ENCODE results near the gene TRAPPC2L.

TRAPPC2L gene

DNA sequence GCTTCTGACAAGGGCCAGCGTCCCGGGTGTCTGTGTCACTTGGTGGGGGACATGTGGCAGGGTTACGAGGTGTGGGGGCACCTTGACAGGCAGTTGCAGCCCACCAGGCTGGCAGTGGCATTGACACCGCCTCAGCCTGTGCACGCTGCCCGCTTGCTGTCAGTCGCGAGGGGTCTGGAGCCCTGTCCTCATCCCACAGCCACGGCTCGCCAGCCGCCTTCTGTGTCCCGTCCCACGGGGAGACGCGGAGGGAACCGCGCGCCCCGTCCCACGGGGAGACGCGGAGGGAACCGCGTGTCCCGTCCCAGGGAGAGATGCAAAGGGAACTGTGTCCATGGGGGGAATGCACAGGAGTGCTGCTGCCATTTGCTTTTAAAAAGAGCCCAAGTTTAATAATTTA, 6.0 kb downstream of the TRAPPC2L start:
- DNase-seq = no peak

DNA sequence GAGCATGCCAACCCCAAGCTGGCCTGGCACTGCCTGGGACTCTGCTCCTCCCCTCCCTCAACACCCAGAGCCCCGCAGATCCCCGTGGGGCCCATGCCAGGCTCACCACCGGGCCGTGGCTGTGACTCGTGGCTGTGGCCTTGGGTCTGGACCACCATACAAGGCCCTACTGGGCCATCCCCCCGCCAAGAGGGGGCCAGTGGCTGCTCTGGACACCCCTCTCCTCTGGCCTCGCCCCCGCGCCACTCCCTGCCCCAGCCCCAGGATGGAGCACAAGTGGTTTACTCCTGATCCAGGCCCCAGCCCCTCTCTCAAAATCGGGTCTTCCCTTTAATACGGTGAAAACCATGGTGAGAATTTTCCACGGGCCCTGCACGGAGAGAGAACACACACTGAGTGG, 6.5 kb downstream of the TRAPPC2L start:
- no peak for DNase-seq

DNA sequence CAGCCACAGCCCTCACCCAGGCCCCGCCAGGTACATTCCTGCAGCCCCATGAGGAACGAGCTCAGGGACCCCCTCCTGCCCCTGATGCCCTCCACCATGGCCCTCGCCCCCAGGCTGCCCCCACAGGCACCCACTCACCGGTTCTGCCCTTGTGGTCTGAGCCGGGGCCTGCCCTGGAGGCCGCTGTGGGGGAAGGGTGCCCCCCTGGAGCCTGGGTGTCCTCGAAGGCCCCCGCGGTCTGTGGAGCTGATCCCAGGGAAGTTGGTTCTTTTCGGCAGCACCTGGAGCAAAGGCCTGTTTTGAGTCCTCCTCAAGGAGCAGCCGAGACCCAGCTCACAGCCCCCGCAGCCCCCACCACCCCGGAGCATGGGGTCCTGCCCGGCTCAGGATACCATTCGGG, 7.2 kb downstream of the TRAPPC2L start:
- no peak for DNase-seq

DNA sequence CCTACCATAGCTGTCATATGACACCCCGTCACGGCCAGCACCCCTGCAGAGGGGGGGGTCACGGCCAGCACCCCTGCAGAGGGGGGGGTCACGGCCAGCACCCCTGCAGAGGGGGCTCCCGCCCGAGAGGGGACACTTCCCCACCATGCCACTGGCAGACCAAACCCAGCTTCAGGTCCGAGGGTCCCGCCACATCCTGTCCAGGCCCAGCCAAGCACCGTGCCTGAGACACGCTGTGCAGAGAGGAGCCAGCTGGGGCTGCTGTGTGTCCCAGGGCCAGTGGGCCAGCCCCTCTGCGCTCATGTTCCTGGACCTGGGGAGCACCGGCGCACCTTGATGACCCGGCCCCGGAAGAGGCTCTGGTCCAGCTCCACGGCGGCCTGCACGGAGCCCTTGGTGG, 7.6 kb downstream of the TRAPPC2L start:
- no peak for DNase-seq

DNA sequence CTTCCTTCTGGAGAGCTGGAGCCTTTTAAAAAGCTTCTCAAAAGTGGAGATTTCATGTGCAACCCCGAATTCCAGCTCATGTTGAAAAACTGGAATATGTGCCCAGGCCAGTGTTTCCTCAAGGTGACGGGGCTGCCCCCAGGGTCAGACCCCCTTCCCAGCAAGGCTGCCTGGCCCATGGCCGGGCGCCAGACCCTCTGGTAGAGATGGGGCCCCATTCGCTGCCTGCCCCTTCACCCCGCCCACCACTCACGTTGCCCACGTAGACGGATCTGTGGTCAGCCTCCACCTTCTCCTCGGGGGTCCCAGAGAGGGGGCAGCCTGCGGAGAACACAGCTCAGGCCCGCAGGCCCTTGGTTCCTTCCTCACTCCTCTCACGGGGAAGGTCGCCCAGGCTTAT, 8.4 kb downstream of the TRAPPC2L start:
- DNase-seq = no peak

DNA sequence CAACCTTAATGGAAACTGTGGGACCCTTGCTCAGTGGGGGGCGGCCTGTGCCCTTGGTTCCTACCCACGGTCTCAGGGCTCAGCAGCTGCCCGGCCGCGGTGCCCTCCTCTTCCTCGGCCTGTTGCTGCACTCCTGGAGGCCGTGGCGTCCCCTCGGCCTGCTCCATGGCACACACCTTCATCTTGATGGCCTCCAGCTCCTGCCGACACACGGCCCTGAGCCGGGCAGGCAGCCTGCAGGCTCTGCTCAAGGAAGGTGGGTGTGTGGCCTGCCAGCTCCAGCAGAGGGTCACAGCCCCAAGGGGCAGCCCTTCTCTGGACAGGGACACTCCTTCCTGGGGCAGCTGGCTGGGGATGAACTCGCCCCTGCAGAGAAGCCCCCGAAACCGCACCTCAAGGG, 8.8 kb downstream of the TRAPPC2L start:
- DNase-seq = no peak

DNA sequence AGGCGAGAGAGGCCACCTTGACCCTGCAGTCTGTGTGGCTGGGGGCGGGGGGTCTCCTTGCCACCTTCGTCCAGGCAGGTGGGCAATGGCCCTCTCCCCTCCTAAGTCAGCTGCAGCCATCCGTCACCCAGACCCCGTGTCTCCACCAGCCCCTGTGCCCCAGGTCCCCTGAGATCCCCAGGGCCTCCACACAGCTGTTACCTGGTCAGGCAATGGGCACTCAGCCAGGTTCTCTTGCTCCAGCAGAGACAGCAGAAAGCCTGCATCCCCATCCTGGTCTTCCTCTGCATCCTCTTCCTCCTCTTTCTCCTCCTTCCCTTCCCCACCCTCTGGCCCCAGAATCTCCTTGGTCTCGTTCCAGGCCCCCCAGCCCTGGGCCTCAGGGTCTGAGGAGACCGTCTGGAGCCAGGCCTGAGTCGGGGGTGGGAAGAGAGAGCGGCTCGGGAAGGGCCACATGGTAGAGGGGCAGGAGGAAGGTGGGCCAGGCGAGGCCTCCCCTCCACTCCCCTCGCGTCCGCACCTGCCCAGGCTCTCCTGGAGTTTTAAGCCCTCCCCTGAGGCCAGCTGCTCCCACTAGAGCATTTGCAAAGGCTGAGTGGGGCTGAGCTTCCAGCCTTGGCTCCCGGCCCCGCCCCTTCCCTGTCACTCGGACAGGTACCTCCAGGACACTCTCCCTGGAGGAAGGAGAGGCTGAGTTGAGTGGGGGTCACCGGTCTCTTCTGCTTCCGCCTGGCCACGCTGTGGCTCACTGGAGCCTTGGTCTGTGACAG, 9.4 kb downstream of the TRAPPC2L start, which contains the start of gene PABPN1L:
PABPN1L (minus strand) TSS at position 510 of the 770 bp plus-strand sequence; CDS start at position 456, 54 bp downstream.
- no peak for DNase-seq

DNA sequence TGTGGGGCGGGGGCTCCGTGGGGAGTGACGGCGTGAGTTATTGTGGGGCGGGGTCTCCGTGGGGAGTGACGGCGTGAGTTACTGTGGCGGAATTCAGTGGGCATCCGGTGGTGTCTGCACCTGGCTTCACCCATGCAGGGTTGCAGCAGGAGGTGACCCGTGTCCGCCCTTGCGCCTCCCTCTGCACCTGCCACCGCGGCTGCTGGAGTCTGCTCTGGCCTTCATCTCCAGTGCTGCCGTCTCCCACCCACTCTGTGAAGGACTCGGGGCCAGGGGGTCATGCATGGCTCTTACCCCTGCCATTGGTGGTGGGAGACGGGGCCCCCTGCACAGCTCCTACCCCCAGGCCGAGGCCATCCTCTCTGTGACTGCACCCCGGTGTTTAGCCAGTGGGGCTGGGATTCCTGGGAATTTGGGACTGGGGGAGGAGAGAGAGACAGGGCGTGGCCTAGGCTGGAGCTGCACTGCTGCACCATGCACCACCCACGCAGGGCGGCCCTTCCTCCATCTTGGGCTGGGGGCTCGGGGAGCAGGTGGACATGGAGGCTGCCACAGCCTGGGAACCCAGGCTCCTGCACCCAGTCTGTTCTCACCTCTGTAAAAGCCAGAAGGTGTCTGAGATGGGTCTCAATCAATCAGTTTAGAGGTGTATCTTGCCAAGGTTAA, 10.8 kb downstream of the TRAPPC2L start:
- DNase-seq = no peak

DNA sequence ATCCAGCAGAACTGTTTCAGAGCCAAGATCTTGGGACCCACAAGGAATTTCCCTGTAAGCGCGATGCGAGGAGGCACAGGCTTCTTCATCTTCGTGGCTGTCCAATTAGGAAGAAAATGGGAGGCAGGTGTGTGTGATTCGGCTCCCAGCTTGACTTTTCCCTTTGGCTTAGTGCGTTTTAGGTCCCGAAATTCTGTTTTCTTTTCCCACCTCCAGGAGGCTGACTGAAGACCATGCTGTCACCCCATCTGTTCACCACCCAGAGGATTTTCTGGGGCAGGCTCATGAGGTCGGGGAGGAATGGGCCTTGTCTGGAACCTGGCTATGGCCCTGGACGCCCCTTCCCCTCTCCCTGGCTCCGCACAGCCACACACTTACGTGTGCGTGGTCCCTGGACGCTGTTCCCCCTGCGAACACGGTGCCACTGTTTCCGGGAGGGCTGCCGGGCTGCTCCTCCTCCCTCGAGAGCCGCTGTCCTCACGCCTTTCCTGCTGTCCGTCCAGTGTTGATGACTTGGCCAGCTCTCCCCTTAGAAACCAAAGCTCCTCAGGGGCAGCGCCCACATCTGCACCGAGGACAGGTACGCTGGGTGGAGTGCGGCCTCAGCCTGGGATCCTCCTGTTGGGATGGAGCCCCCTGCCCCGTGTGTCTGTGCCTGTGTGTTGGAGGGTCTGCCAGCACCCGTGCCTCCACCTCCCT, 12.2 kb downstream of the TRAPPC2L start:
- no peak for DNase-seq

DNA sequence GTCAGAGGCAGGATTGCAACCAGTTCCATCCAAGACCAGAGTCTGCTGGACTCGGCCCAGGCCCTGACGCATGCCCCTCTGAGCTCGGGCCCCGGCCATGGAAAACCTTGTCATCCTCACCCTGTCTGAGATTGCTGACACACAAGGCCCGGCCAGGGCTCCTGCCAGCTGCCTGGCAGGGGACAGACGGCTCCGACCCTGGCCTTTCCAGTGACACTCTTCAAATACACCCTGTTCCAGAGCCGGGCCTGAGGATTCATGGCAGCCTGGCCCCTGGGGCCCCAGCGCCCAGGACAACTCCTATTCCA, 12.7 kb downstream of the TRAPPC2L start:
- no peak for DNase-seq

DNA sequence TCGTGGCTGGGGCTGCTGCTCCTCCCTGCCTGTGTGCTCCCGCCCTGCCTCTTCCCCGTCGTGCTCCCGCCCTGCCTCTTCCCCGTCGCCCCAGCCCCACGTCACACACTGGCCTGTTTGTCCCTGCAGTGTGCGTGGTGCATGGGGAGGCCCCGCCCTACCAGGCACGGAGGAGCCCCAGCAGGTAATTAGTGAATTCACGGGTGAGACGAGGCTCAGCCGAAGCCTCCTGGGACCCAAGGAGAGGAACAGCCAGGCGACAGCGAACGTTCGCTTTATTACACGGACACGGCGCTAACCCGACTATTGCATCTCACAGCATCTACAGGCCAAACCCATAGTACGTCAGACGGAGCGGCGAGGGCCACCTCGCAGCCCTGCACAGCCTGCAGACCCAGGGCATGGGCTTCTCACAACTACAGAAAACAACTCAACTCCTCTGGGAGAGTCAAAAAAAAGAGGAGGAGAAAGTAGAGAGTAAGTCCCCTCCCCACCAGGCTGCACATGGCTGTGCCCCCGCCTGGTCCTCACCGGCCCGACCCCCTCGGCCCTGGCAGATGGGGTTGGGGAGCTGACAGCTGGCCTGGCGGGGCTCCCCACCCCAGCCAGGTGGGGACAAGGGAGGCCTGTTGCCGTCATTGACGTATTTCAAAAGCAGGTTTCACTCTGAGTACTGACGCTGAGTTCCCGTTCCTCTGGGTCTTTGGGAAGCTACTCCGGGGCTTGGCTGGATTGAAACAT, 13.9 kb downstream of the TRAPPC2L start:
- DNase-seq = no peak

DNA sequence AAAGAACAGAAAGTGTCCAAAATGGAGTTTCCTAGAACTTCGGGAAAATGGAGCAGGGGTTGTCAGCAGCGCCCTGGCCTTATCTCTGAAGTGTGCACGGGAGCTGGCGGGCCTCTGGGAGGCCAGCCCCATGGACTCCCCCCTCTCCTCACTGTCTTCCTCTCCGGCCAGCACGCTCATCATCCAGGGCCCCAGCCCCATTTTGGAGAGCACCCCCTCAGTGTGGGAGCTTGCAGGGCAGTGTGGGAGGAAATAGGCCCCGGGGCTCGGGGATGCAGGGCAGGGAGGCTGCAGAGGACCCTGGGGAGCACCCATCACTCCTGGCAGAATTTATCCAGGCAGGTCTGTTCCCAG, 14.4 kb downstream of the TRAPPC2L start:
- DNase-seq = no peak

DNA sequence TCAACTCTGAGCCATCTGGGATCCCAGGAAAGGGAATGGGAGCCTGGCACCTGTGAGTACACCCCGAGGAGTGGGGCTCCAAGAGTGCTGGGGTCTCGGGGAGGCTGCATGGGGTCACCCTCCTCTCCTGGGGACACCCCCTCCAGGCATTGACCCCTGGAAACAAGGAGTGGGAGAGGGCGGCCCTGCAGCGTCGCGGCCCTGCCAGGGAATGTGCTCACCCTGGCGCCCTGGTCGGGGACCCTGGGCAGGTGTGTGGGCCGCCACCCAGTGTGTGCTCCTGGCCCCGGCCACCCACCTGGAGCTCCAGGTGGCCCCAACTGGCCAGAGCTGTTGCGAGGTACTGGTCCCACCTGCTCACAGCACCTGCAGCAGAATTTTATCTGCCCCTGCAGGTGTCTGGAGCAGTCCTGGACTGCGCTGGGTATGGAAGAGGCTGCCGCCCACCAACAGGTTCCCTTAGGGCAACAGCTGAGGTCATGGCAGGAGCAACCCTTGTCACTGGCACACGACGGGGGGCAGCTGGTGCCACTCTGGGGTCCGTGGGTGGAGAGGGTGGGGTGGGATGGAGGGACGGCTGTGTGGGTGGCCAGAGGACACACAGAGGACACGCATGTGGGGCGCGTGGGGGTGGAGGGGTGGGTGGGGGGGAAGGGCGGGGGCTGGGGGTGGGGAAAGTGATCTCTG, 14.9 kb downstream of the TRAPPC2L start:
- DNase-seq = no peak

DNA sequence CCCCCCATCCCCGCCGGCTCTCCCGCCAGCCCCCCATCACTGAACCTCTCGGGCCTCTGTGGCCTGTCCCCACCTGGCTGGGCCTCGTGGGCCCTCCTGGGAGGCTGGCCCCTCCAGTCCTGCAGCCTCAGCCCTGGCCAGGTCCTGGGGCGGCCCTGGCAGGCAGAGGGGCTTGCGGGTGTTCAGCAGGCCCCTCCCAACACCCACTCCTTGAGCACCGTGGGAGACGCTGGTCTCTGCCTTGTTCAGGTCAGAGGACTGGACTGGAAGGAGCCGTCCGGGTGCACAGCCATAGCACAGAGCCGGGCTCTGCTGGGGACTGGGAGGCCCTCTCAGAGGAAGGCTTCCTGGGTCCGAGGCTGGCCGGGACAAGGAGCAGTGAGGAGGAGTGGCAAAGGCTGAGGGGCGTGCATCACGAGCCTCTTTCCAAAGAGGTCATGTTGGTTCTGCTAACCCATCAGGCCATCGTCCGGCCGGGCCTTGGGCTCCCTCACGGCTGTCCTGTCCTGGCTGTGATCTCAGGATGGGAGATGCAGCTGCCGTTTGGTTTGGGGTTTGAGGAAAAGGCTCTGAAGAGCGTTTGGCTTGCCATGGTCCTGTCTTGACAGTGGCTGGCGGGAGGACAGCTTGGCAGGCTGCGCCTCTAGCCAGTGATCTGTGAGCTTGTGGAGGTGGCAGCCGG, 15.9 kb downstream of the TRAPPC2L start:
- DNase-seq = no peak

DNA sequence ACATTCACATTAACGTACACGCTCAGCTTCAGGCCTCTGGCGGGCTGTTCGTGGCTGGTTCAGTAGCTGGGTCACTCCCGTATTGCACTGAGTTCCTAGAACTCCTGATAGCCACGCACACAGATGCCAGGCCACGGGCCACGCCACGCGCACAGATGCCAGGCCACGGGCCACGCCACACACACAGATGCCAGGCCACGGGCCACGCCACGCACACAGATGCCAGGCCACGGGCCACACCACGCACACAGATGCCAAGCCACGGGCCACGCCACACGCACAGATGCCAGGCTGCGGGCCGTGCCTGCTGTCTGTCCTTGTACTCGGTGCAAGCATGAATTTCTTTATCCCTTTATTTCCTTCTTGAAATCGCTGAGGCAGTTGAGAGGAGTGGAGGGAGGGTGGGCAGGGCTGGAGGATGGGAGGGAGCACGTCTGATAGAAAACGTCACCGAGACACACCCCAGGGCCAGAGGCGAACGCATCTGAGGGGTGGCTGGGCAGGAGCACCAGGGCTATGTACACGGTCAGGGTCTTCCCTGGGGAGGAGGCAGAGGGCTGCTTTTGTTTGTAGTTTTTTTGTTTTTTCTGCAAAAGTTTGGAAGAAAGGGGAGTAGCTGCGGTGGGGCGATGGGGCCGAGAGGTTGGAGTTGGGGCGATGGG, 18.1 kb downstream of the TRAPPC2L start:
- no peak for DNase-seq

DNA sequence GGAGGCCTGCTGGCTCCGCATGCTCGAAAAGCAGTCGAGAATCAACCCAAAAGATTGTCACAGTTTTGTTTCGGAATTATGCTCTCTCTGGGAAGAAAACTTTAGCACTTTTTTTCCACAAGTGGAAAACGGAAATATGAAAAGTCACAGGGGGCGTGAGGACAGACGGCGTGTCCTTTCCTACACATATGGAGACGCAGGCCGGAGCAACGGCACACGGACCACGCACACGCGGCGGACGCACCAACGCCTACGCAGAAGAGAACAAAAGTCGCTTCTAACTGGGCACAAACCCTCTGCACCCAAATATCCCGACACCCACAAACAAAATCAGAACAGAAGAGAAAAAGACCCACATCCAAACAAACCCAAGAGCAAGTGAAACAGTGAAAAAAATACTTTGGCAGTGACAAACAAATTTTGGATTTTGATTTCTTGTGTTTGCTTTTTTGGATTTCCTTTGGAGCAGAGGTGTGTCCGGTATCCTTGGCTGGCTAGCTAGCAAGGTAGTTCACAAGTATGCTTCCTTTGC, 18.8 kb downstream of the TRAPPC2L start:
- no peak for DNase-seq

DNA sequence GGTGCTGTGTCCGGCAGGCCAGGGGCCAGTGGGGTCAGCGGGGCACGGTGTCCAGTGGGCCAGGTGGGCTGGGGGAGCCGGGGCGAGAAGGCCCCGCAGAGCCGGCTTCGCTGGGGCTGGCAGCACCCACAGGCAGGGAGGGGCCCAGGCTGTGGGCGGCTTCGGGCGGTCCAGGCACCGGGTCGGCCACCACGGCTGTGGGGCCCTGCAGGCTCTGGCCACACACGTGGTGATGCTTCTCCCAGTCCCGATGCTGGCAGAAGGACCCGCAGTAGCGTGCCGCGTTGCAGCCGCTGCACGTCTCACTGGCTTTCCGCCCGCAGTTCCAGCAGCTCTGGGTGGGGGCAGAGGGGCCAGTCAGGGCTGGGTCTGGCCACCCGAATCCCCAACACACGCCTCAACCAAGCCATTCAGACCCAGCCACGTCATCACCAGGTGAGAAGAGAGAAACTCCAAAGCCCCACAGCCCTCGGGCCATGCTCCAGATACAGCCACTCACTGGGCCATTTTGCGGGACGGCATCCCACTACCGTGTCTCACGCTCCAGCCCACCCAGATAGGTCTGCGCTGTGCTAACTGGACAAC, 20.1 kb downstream of the TRAPPC2L start:
- no peak for DNase-seq

DNA sequence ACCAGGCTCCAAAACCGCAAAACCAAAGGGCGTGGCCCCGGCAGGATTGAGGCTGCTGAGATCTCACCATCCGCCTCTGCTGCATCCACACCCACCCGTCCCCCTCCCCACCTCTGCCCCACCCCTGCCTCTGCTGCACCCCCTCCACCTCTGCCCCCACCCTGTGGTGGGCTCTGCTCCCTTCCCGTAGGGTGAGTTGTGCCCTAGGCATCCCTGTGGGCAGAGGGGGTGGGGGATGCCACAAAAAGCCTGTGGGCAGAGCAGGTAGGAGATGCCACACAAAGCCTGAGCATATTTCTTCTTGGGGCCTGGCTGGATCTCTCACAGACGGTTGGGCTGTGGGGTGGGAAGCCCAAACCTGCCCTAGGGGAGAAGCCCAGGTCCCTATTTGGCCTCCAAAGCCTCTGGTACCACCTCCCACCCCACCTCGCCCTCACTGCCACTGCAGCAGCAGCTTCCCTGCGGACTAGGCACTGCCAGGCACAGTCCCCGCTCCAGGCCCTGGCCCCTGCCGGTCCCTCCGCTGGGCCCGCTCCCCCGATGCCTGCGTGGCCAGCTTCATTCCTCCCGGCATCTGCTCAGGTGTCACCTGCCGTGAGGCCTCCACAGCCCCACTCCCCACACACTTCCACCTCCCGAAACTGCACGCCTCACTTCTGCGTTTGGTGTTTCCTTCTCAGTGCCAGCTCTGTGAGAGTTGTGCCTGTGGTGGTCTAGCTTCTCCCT, 20.8 kb downstream of the TRAPPC2L start:
- no peak for DNase-seq

DNA sequence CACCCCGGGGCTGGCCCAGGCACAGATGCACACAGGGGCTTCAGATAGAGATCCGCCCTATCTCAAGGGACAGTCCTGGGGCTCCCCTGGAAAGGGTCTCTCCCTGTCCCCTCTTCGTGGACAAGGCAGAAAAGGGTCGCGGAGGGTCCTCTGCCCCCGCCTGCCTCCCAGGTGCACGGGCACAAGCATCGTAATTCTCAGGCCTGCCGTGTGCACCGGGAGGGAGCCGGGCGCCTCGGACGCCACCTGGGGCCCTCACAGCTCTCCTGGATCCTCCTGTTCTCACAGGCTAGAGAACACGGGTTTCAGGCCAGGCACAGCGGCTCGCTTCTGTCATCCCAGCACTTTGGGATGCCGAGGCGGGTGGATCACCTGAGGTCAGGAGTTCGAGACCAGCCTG, 21.4 kb downstream of the TRAPPC2L start:
- no peak for DNase-seq

Measured in activated CD8-positive, alpha-beta memory T cell treated with anti-CD3 and anti-CD28 coated beads for 24 hours (primary cell).